ENCODE measurements around the gene NSDHL.

Gene NSDHL

DNA sequence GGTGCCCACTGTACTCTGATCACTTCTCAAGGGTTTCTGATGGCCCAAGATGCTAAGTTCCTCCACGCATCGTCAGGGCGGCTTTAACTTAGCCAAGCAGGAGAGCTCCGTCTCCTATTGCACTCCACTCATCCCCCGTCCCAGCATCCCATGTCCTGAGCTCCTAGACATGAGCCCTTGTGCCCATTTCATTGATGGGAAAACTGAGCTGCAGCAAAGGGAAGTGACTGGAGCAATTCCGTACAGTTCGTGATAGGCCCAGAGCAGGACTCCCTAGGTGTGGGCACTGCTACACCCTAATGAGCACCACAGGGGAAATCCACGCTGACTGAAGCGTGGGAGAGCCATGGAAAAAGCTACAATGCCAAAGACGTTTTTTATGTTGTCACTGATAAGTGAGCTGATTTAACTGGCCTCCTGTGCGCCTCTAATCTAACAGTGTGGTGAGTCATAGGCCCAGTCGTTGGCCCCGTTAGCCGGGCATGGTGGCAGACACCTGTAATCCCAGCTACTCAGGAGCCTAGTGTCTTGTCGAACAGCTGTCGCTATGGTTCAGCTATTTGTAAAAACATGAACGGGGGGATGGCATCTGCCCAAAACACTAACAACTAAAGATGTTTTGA lies 14.9 kb downstream of the NSDHL start:
- no peak for DNase-seq

- no peak for DNase-seq
Measured at GRCh38 chrX:152847281-152847680, 16.4 kb downstream of the NSDHL start.

- DNase-seq, result no peak
Measured at GRCh38 chrX:152850465-152850864, 19.6 kb downstream of the NSDHL start.

- no peak for DNase-seq
Measured at GRCh38 chrX:152853986-152854385, 23.1 kb downstream of the NSDHL start.

DNA sequence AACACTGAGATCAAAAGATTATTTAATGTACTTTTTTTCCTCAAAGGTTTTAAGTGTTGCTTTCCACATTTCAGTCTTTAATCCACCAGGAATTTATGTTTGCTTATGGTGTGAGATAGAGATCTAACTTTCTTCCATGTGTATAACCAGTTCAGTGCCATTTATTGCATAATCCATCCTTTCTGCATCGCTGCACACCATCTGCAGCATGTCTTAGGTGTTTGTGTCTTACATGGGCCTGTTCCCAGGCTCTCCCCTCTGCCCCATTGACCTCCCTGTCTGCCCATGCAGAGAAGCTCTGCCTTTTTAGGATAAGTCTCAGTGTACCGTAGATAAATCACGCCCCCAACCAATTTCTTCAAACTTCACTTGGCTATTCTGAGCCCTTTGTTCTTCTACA lies 30.3 kb downstream of the NSDHL start:
- DNase-seq, result no peak

GRCh38 chrX:152861826-152862225 lies 31.0 kb downstream of the NSDHL start:
- no peak for DNase-seq

GRCh38 chrX:152865232-152865920 lies 34.5 kb downstream of the NSDHL start:
- DNase-seq, result no peak

GRCh38 chrX:152866386-152866785 lies 35.5 kb downstream of the NSDHL start:
- DNase-seq, result no peak

GRCh38 chrX:152869972-152870371 lies 39.1 kb downstream of the NSDHL start:
- no peak for DNase-seq

- no peak for DNase-seq
Measured at GRCh38 chrX:152871260-152871659, 40.4 kb downstream of the NSDHL start.

GRCh38 chrX:152872522-152872921 lies 41.7 kb downstream of the NSDHL start:
- DNase-seq, result no peak

DNA sequence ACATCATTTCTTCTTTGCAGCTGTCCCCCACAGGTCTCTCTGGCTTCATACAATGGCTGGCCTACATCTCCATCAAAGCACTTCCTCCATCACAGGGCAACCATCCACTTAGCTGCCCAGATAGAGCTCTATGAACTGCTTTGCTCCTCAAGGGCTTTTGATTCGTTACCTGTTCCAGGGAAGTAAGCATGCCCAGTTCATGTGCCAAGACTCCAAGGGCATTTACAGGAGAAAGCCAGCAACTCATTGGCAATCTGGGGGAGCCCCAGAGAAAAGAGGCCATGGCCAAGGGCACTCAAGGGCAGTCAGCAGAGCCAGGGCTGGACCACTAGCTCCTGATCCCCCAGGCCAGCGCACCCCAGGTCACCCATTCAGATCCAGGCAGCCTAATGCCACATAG lies 42.5 kb downstream of the NSDHL start:
- DNase-seq, result no peak

- DNase-seq, result no peak
Measured at GRCh38 chrX:152876931-152877840, 46.3 kb downstream of the NSDHL start.

DNA sequence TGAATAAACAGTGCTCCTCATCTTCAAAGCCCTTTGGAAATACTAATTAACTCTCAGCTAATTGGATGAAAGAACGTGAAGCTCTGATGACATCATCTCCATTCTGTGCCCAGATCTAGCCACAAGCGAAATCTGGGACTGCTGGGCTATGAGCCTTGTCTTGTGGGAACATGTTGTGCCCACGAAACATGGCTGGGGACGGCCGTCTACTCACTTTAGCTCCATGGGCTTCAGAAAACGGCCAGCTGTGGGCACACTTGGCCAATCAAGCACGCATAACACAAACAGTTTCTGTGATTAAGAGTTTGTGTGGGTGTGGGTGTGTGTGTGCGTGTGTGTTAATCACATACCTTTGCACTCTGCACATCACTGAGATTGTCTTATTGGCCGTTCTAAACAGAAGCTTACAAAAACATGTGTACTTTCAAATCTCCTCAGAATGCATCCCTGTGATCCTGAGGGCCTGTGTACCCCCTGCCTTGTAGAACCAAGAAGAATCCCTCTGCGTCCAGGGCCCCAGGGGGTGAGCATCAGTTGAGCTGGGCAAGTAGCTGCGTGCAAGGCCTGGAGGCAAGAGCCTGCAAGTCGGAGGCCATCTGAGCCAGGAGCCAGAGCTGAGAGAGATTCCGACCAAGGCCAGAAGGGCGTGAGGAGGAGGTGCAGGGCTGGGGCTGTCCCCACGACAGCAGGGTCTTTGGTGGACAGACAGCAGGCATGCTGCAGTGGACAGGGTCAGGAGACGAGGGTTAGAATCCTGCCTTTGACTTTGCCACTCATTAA lies 48.3 kb downstream of the NSDHL start:
- DNase-seq, result no peak

GRCh38 chrX:152881289-152881688 lies 50.4 kb downstream of the NSDHL start:
- no peak for DNase-seq

- DNase-seq, result no peak
Measured at GRCh38 chrX:152884171-152884570, 53.3 kb downstream of the NSDHL start.

DNA sequence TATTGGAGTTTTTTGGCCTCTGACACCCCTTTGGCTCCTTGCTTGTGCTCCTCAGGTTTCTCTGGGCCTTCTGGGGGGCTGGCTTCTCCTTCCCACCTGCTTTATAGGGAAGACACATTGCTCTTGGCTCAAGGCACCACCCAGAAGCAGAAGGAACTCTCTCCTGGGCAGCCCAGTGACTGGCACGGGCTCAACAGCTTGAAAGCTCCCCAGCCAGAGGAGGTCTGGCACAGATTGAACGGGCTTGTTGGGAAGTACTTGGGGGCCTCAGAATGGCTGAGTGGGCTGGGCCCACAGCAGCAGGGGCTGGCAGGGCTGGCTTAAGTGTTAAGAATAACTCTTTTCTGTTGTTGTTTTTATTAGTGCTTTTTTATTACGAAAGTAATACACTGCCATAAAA lies 55.9 kb downstream of the NSDHL start:
- DNase-seq, result no peak

- no peak for DNase-seq
Measured at GRCh38 chrX:152892499-152892898, 61.6 kb downstream of the NSDHL start.

DNA sequence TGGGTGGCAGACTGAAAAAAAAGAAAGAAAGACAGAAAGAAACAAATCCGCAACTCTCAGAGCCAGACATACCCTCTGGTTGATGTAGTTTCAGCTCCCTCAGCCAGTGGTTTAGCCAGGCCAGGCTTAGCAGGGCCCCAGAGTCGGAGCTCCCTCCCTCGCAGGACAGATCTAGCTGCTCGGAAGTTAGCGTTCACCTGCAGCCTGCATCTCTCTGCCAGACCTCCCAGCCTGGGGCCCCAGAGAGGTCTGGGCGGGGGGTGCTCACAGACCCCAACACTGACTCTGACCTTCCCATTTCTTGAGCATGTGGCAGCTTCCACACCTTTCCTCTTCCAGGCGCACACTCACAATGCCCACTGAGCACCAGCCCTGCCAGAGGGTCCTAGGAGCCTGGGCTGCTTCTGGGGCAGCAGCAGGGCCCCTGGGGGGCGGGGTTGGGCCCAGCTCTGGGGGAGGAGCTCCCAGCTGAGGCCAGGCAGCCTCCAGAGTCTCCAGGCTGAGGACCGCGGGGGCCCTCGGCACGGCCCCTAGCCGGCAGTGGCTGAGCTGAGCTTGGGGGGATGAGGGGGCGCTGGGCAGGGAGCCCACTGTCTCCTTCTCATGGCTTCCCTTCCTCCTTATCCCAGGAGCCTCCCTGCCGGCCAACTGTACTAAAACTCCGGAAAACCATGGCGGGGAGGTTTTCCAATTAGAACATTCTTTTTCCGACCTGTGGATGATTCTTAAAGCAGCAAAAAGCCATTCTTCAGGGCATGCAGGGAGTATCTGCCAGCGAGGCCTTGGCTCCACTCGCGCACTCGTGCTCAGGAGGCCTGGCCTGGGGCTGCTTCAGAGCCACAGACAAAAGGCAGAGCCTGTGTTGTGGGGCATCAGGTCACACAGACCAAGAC lies 62.4 kb downstream of the NSDHL start:
- DNase-seq, result no peak

DNA sequence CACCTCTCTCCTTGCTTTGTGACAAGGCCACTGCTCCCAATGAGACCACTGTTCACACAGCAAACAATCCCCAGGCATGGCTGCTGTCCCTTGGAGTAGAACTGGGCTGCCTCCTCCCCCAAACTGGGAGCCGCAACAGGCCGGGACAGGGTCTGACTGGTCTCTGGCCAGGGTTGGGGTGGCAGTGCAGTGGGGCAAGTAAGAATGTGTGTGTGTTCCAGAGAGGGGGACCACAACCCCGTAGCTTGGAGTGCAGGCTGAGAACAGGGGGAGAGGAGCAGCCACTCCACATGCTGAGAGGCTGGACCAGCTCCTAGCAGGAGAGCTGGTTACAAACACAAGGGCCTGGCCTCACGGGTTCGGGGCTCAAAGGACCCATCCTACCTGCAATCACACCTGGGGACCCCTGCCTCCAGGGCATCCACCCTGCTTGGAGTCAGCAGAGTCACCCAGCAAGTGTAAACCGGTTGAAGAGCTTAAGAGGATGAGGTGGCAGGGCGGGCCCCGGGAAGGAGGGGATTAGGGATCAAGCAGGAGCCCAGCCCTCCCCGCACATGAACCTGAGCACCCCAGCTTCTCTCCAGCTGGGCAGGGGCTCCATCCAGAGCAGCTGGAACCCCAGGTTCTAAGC lies 63.2 kb downstream of the NSDHL start:
- no peak for DNase-seq

GRCh38 chrX:152895121-152895520 lies 64.3 kb downstream of the NSDHL start:
- no peak for DNase-seq
